HEK293T (cell line): ENCODE data around the gene LRRC43.
A peak's percentile ranks its signal among the peaks of the same experiment; 100 is the strongest.

Source experiments
- CTCF ChIA-PET: fragments of 350-600 bp; formaldehyde crosslinking; extraction: SDS; loops from one replicate; lab custom pipeline; 2021; ENCODE audit warnings: antibody characterized with exemption, inconsistent platforms; lab: Yijun Ruan, JAX
- POLR2A ChIA-PET: fragments of 350-600 bp; formaldehyde crosslinking; extraction: SDS; loops from one replicate; lab custom pipeline; 2020; ENCODE audit warnings: antibody characterized with exemption, inconsistent platforms; lab: Yijun Ruan, JAX
- DNase-seq: peaks from one replicate; pipeline ENCODE4 v3.0.0; 2012; ENCODE audit warnings: mixed read lengths; ENCODE audit errors: extremely low spot score
- ARNT ChIP-seq: fragments of 450-650 bp; IDR thresholded peaks from 2 replicates; pipeline ENCODE4 v1.6.1; 2017; ENCODE audit warnings: mild to moderate bottlenecking
- BHLHE40 ChIP-seq: fragments of 450-650 bp; IDR thresholded peaks from 2 replicates; pipeline ENCODE4 v1.6.1; 2016; ENCODE audit warnings: mild to moderate bottlenecking, moderate library complexity, borderline replicate concordance
- CTBP1 ChIP-seq: fragments of 450-650 bp; IDR thresholded peaks from 2 replicates; pipeline ENCODE4 v1.6.1; 2016; ENCODE audit warnings: borderline replicate concordance
- ELF4 ChIP-seq: fragments of 450-650 bp; IDR thresholded peaks from 2 replicates; pipeline ENCODE4 v1.6.1; 2017; ENCODE audit warnings: antibody characterized with exemption
- FOXA1 ChIP-seq: fragments of 450-650 bp; IDR thresholded peaks from 2 replicates; pipeline ENCODE4 v1.6.1; 2016; ENCODE audit warnings: mild to moderate bottlenecking
- FOXK2 ChIP-seq: fragments of 450-650 bp; IDR thresholded peaks from 2 replicates; pipeline ENCODE4 v1.6.1; 2016; ENCODE audit warnings: mild to moderate bottlenecking
- FOXM1 ChIP-seq: fragments of 450-650 bp; IDR thresholded peaks from 2 replicates; pipeline ENCODE4 v1.6.1; 2017; ENCODE audit warnings: mild to moderate bottlenecking, borderline replicate concordance
- HDGF ChIP-seq: fragments of 450-650 bp; IDR thresholded peaks from 2 replicates; pipeline ENCODE4 v1.6.1; 2017; ENCODE audit warnings: antibody characterized with exemption, borderline replicate concordance
- L3MBTL2 ChIP-seq: fragments of 450-650 bp; conservative IDR thresholded peaks from 2 replicates; pipeline ENCODE4 v1.6.1; 2016; ENCODE audit warnings: mild to moderate bottlenecking
- LEF1 ChIP-seq: fragments of 450-650 bp; IDR thresholded peaks from 2 replicates; pipeline ENCODE4 v1.6.1; 2017; ENCODE audit warnings: mild to moderate bottlenecking, borderline replicate concordance
- NFRKB ChIP-seq: fragments of 450-650 bp; IDR thresholded peaks from 2 replicates; pipeline ENCODE4 v1.6.1; 2016; ENCODE audit warnings: mild to moderate bottlenecking, moderate library complexity
- PKNOX1 ChIP-seq: fragments of 450-650 bp; IDR thresholded peaks from 2 replicates; pipeline ENCODE4 v1.6.1; 2016
- SP1 ChIP-seq: fragments of 450-650 bp; IDR thresholded peaks from 2 replicates; pipeline ENCODE4 v1.6.1; 2017
- SUZ12 ChIP-seq: fragments of 450-650 bp; IDR thresholded peaks from 2 replicates; pipeline ENCODE4 v1.6.1; 2016; ENCODE audit warnings: mild to moderate bottlenecking
- TARDBP ChIP-seq: fragments of 450-650 bp; IDR thresholded peaks from 2 replicates; pipeline ENCODE4 v1.6.1; 2016
- ZNF384 ChIP-seq: fragments of 450-650 bp; IDR thresholded peaks from 2 replicates; pipeline ENCODE4 v1.6.1; 2016

The LRRC43 gene

GRCh38 chr12:122203301-122204166 is 20.6 kb downstream of the LRRC43 start, which contains the start of gene B3GNT4:
TSS of gene B3GNT4 (plus strand) at chr12:122203709. CDS start at chr12:122204619, 910 bp downstream.
- DNase-seq, result peak; percentile 84

DNA sequence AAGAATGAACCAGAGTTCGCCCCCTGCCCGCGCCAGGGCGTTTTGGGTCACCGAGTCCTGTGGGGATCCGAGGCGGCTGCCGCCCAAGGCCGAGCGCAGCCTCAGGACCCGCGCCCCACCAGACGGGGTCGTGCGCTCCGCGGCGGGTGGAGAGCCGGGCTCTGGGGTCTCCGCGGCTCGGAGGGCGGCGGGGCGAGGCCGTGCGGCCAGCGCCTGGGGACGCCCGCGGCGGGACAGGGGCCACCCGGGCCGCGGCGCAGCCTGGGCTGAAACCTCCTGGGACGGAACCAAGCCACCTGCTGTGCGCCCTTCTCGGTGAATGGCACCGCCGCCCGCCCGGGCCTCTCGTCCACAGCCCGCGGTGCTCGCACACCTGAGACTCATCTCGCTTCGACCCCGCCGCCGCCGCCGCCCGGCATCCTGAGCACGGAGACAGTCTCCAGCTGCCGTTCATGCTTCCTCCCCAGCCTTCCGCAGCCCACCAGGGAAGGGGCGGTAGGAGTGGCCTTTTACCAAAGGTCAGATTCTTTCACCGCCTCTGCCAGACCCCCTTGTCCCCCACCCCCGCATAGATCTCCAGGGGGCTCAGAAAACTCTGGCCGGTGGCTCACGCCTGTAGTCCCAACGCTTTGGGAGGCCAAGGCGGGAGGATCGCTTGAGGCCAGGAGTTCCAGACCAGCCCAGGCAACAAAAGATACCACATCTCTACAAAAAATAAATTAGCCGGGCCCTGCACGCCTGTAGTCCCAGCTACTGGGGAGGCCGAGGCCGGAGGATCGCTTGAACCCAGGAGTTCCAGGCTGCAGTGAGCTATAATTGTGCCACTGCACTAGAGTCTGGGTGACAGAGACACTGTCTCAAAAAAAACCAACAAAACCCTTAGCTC is 21.5 kb downstream of the LRRC43 start:
- no peak for TF ChIP-seq NFRKB
- TF ChIP-seq FOXM1, result no peak
- no peak for TF ChIP-seq ARNT
- no peak for TF ChIP-seq L3MBTL2
- no peak for TF ChIP-seq SP1
- TF ChIP-seq PKNOX1, result no peak
- no peak for TF ChIP-seq FOXA1
- DNase-seq, result no peak
- ChIA-PET CTCF (no interaction called here), POLR2A (interaction anchor here (0.6 kb wide), 1 partner anchor 88 kb away, joined by 3 read pairs; no protein-coding TSS in a partner anchor)

More at GRCh38 chr12:122203301-122204166, 20.6 kb downstream of the LRRC43 start, which contains the start of gene B3GNT4:
- POLR2A ChIA-PET, result interaction anchor here (0.9 kb wide), 1 partner anchor 8 kb away, joined by 3 read pairs; no protein-coding TSS in a partner anchor
- TF ChIP-seq L3MBTL2 (peak; percentile 76), TARDBP (no peak)
- CTCF ChIA-PET, result no interaction called here

DNA sequence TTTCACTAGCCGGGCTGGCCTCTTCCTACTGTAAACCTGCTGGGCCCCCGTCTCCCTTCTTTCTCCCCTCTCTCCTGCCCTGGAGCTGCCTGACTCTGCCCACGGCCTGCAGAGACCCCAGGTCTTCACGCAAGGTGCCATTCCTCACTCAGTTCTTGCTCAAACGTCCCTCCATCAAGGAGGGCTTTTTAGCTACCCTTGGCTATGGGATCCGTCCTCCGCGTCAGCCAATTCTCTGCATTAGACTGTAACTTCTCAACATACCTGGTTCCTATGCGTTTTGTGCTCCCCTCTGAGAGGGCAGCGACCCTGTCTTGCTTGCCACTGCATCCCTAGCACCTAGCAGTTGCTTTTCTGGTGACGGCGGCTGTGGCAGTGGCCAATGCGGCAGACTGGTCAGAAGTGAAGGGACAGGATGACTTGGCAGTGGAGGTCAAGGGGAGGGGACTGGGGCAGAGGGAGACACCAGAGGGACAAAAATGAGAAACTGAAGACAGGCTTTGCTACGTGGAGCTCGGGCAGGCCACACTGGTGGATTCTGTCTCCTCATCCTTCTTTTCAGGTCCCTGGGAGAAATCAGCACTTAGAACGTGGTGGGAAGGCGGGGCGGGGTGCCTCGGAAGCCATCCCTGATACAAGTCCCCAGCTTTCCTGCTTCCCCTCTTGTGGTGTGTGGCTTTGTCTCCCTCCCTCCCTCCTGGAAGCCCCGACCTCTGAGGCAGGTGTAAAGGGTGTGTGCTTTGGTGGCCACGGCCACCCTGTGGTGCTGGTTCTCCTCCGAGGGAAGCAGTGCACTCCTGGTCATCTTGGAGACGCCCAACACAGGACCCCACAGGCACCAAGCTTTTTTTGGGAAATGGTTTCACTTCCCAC is 22.4 kb downstream of the LRRC43 start:
- TF ChIP-seq BHLHE40 (no peak), ARNT (no peak), TARDBP (no peak), FOXA1 (no peak), ZNF384 (no peak), PKNOX1 (no peak), FOXK2 (no peak), NFRKB (no peak), SP1 (no peak), LEF1 (no peak), SUZ12 (no peak), L3MBTL2 (no peak), ELF4 (no peak), HDGF (no peak), CTBP1 (no peak), FOXM1 (no peak)
- DNase-seq, result no peak
- ChIA-PET CTCF (no interaction called here), POLR2A (interaction anchor here (0.6 kb wide), 1 partner anchor 89 kb away, joined by 3 read pairs; no protein-coding TSS in a partner anchor)

GRCh38 chr12:122206111-122206881 is 23.4 kb downstream of the LRRC43 start:
- TF ChIP-seq FOXK2 (no peak), SP1 (no peak), NFRKB (no peak), SUZ12 (no peak), ARNT (no peak), CTBP1 (no peak), HDGF (no peak), ZNF384 (no peak), L3MBTL2 (no peak), LEF1 (no peak), FOXM1 (no peak), ELF4 (no peak), TARDBP (no peak), BHLHE40 (no peak), FOXA1 (no peak), PKNOX1 (no peak)
- DNase-seq, result no peak
- CTCF ChIA-PET, result no interaction called here
- POLR2A ChIA-PET, result interaction anchor here (1.1 kb wide), 1 partner anchor 20 kb away, joined by 3 read pairs; the partner anchor contains the start of gene DIABLO
